DMS153 treated with DMSO at 0.1 percent for 48 hours (cell line): ENCODE data around the gene FRYL.
"Not testable (repeated sequence)": the region's sequence is repeated elsewhere in the genome, so short reads cannot be mapped to it uniquely, and the experiment has no call there.

Experiments
- DNase-seq: peaks from one replicate; lab custom pipeline; 2025; ENCODE audit not compliant: unreplicated experiment; lab: John Stamatoyannopoulos, UW

The FRYL gene

DNA sequence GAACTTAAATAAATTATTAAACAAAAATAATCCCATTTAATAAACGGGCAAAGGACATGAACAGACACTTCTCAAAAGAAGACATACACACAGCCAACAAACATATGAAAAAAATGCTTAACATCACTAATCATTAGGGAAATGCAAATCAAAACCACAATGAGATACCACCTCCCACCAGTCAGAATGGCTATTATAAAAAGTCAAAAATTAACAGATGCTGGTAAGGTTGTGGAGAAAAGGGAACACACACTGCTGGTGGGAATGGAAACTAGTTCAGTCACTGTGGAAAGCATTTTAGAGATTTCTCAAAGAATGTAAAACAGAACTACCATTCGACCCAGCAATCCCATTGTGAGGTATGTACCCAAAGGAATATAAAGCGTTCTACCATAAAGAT, 328.4 kb downstream of the FRYL start:
- not testable (repeated sequence) for DNase-seq

DNA sequence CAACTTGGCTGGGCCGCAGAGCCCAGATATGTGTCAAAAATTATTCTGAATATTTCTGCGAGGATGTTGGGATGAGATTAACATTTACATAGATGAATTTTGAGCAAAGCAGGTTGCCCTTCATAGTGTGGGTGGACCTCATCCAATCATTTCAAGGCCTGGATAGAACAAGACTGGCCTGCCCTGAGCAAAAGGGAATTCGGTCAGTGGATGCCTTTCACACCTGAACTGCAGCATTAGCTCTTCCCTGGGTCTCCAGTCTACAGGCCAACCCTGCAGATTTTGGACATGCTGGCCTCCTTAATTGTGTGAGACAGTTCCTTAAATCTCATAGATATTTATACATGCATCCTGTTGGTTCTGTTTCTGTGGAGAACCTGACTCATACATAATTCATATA, 329.3 kb downstream of the FRYL start:
- DNase-seq: no peak

DNA sequence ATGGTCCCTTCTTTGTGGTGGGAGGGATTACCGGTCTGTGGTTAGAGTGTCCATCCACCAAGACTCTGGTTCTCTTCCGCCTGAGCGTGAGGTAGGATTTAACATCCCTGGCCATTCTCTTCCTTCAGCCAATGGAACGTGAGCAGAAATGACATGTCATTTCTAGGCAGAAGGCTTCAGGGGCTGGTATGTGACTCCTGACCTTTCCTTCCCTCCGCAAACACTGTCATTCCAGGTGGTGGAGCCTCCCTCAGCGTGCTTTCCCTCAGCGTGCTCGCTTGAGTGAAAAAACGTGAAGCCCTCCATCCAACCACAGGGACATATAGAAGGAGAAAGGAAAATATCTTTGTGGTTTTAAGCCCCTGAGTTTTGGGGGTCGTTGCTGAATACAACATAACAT, 330.9 kb downstream of the FRYL start:
- DNase-seq: no peak
